GM12892 (cell line): Measurements from ENCODE around the gene TMEM119.
"Not testable (repeated sequence)": the region's sequence is repeated elsewhere in the genome, so short reads cannot be mapped to it uniquely, and the experiment has no call there.

ENCODE experiments used
- DNase-seq: peaks from one replicate; pipeline ENCODE4 v3.0.0; 2011; ENCODE audit not compliant: insufficient read length
- FAIRE-seq: peaks from 2 replicates; lab custom pipeline; 2011; peaks lifted over from hg19 to GRCh38; lab: Jason Lieb, UNC
- POLR2A ChIP-seq: IDR thresholded peaks from 2 replicates; pipeline ENCODE4 v1.6.1; 2011; ENCODE audit warnings: low read depth, low read length, control low read depth
- POLR2AphosphoS5 ChIP-seq: IDR thresholded peaks from 2 replicates; pipeline ENCODE4 v1.6.1; 2011; ENCODE audit warnings: low read depth, low read length, control low read depth
- TAF1 ChIP-seq: IDR thresholded peaks from 2 replicates; pipeline ENCODE4 v1.6.1; 2011; ENCODE audit warnings: low read depth, mild to moderate bottlenecking, control low read depth, low read length, borderline replicate concordance

The TMEM119 gene

DNA sequence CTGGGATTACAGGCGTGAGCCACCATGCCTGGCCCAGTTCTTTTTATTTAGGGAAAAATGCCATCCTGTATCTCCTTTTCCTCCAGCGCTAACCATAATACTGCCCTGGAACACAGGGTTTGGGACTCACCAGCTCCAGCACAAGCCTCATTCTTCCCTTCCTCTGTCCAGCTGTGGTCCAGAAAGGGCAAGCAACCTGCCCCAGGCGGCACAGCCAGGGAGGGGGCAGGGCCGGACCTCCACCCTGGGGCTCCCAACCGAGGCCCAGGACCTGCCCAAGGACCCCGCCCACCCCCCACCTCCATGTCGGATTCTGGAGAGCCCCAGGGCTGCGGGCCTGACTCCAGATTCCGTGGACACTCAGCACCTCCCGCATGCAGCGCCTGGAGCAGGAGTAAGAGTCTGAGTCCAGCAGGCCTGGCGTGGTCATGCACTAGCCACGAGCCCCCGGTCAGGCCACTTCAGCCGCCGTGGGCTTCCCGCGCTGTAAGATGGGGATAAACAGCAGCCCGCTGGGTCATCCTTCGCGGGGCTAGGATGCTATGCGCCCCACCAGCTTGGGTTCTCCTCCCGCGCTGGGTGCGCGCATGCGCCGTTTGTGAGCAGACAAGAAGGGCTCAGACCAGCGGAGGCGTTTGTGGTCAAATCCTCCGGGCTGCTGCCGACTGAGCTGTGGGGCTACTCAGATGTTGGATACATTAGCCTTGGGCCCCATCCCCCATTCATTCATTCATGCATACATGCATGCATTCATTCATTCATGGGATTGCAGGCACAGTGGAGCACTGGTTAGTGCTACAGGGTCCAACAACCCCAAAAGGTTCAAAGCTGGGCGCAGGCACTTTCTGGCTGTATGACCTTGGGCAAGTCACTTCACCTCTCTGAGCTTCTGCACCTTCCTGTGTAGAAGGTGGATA lies 16.3 kb downstream of the TMEM119 start:
- no peak for FAIRE-seq

DNA sequence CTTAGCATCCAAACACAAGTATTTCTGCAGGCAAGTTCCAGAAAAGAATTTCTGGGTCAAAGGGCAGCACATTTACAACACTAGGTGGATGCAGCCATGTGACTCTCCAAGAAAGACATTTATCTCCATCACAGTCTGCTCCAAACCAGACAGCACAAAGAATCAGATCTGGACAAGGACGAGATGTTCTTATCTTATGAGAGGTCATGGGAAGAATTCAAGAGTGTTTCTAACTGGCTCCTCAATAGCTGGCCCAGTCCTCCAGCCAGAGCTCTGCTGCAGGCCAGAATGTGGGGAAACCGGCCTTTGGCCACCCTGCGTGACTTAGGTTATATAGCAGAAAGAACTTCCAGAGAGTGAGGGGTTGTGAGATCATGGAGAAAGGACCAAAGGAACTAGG lies 17.4 kb downstream of the TMEM119 start:
- DNase-seq (no peak), FAIRE-seq (no peak)
- no peak for TF ChIP-seq TAF1
- no peak for TF ChIP-seq POLR2A
- TF ChIP-seq POLR2AphosphoS5: no peak

More for the DNA sequence above, 16.3 kb downstream of the TMEM119 start:
- no peak for DNase-seq
- TF ChIP-seq TAF1 (no peak), POLR2A (no peak), POLR2AphosphoS5 (no peak)

DNA sequence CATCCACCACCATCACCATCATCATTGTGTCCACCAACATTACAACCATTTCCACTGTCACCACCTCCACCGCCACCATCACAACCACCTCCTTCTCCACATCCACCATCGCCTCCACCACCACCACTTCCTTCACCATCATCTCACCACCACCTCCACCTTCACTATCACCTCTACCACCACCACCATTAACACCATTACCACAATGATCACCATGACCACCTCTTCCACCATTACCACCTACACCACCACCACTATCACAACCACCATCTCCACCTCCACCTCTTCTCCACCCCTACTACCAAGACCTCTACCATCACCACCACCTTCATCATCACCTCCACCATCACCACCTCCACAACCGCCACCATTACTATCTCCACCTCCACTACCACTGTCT lies 19.1 kb downstream of the TMEM119 start:
- no peak for FAIRE-seq
- TF ChIP-seq POLR2A (no peak), POLR2AphosphoS5 (no peak), TAF1 (no peak)

GRCh38 chr12:108578264-108578663 lies 19.6 kb downstream of the TMEM119 start:
- TF ChIP-seq TAF1: no peak
- no peak for TF ChIP-seq POLR2A
- no peak for TF ChIP-seq POLR2AphosphoS5
- FAIRE-seq (no peak), DNase-seq (no peak)

More for the DNA sequence above, 19.1 kb downstream of the TMEM119 start:
- no peak for DNase-seq

DNA sequence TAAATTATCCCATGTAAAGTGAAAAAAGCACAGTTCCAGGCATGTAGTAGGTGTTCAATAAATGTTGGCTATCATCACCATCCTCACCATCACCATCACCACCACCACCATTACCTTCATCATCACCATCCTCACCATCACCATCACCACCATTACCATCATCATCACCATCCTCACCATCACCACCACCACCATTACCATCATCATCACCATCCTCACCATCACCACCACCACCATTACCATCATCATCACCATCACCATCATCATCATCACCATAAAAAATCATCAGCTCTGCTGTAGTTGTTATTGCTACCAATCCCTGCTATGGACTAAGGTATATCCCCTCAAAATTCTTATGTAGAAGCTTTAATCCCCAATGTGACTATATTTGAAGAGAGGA lies 20.4 kb downstream of the TMEM119 start:
- FAIRE-seq: peak; percentile 33
- no peak for DNase-seq
- TF ChIP-seq POLR2AphosphoS5: no peak
- no peak for TF ChIP-seq TAF1
- TF ChIP-seq POLR2A: no peak

DNA sequence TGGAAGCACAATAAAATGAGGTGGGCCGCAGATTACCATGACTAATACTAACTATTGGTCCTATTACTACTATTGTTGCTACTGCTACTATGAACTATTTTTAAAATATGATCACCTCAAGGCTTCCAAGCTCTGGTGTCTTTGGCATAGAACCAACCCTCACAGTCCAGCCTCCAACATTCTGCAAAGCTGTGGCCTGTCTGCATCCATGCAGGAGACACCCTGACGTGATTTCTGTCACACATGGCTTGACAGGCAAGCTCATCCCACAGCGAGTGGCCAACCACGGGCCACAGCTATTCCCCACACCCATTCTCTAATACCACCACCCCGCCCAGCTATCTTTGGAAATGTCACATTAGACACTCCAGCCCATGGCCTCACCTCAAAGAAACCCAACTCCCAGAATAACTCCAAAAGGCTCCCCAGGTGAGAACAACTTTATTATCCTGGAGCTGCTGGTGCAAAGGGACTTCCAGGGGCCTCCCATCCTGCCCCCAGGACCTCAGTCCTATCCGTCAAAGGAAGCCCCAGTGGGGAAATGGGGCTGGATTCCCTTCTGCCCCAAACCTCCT lies 21.1 kb downstream of the TMEM119 start:
- FAIRE-seq: no peak
- TF ChIP-seq POLR2A (no peak), TAF1 (no peak), POLR2AphosphoS5 (no peak)
- no peak for DNase-seq

DNA sequence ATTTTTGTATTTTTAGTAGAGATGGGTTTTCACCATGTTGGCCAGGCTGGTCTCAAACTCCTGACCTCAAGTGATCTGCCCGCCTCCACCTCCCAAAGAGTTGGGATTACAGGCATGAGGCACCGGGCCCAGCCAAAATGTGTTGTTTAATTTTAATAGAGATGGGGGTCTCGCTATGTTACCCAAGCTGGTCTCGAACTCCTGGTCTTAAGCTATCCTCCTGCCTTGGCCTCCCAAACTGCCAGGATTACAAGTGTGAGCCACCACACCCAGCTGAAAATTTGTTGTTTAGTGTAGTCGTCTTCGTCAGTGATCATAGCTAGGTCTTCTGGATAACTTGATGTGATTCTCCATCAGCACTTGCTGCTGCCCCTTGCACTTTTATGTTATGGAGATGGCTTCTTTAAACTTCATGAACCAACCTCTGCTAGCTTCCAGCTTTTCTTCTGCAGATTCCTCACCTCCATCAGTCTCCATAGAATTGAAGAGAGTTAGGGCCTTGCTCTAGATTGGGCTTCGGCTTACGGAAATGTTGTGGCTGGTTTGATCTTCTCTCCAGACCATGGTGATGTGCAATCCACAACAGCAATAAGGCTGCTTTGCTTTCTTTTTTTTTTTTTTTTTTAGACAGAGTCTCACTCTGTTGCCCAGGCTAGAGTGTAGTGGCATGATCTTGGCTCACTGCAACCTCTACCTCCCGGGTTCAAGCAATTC lies 22.5 kb downstream of the TMEM119 start:
- FAIRE-seq: no peak
- TF ChIP-seq TAF1: no peak
- DNase-seq: no peak

DNA sequence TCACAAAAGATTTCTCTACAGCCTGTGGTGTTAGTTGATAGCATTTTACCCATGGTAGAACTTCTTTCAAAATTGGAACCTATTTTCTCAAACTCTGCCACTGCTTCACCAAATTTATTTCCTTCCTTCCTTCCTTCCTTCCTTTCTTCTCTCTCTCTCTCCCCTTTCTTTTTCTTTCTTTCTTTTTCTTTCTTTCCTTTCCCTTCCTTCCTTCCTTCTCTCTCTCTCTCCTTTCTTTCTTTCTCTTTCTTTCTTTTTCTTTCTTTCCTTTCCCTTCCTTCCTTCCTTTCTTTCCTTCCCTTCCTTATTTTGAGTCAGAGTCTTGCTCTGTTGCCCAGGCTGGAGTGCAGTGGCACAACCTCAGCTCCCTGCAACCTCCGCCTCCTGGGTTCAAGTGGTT lies 23.6 kb downstream of the TMEM119 start:
- not testable (repeated sequence) for DNase-seq, FAIRE-seq

DNA sequence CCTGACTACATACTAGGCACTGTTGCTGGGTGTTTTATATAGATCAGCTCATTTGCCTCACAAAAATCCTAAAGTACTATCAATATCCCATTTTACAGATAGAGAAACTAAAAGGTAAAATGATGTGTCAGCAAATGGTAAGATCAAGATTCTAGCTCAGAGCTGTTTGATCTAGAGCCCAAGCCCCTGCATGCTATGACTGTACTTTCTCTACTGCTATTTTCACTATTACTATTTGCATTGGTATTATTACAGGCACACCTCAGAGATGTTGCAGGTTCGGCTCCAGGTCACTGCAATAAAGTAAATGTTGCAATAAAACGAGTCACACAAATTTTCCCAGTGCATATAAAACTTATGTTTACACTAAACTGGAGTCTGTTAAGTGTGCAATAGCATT lies 24.6 kb downstream of the TMEM119 start:
- TF ChIP-seq POLR2AphosphoS5 (no peak), POLR2A (no peak), TAF1 (no peak)
- FAIRE-seq: peak; percentile 62
- no peak for DNase-seq

GRCh38 chr12:108572166-108572790 lies 25.6 kb downstream of the TMEM119 start:
- TF ChIP-seq POLR2AphosphoS5 (0 out of 2 replicates have a peak, but pooled peaks have one; percentile 29), POLR2A (peak; percentile 31; the same call in 1 of the 2 replicates), TAF1 (no peak)
- peak; percentile 91 for FAIRE-seq
- no peak for DNase-seq

DNA sequence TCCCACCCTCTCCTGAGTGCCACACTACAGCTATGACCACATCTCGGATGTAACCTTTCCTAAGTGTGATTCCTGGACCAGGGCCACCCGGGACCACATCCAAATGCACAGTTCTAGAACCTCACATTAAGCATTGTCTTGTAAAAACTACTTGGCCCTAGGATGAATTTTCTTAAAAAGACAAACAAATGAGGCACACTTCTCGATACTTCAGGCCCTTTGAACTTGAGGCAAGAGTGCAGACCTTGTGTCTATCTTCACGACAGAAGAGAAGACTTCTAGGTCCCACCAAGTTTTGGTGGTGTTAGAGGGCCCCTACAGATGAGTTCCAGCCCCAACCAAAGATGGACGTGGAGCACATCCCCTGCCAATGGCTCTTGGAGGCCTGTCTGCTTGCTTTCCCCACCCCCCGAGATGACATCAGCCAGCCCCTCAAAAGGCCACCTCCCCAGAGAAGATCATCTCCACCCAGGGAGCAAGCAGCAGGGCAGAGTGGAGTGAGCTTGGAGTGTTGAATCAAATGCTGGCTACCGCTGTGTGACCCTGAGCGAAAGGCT lies 26.2 kb downstream of the TMEM119 start:
- no peak for FAIRE-seq
- no peak for DNase-seq
- no peak for TF ChIP-seq TAF1
- peak; percentile 34; the same call in 1 of the 2 replicates for TF ChIP-seq POLR2AphosphoS5
- 0 out of 2 replicates have a peak, but pooled peaks have one; percentile 2 for TF ChIP-seq POLR2A
